Skeletal muscle satellite cell (primary cell): ENCODE measurements around the gene THRAP3. TPM values are rescaled to one million over a fixed set of nuclear protein-coding genes. Genes with fewer than 3 reads are reported as not detected.

Source experiments
- H3K27me3 ChIP-seq: 2 replicates; pipeline ENCODE4 v1.7.0; 2013; ENCODE audit warnings: low read length; ENCODE audit not compliant: control insufficient read depth, insufficient read depth
- H3K36me3 ChIP-seq: 2 replicates; pipeline ENCODE4 v1.7.0; 2013; ENCODE audit warnings: mild to moderate bottlenecking, control low read depth, low read length; ENCODE audit not compliant: insufficient read depth
- H3K4me1 ChIP-seq: 2 replicates; pipeline ENCODE4 v1.7.0; 2013; ENCODE audit warnings: low read length; ENCODE audit not compliant: control insufficient read depth, insufficient read depth
- H3K4me2 ChIP-seq: 2 replicates; pipeline ENCODE4 v1.7.0; 2013; ENCODE audit warnings: mild to moderate bottlenecking, low read length
- H3K4me3 ChIP-seq: 2 replicates; pipeline ENCODE4 v1.7.0; 2013; ENCODE audit warnings: low read length
- H3K9ac ChIP-seq: 2 replicates; pipeline ENCODE4 v1.7.0; 2013; ENCODE audit warnings: mild to moderate bottlenecking, low read depth, low read length, moderate library complexity
- H3K9me3 ChIP-seq: replicated peaks from 2 replicates; pipeline ENCODE4 v1.7.0; 2013; ENCODE audit warnings: mild to moderate bottlenecking, control low read depth, low read length
- small RNA-seq: library from RNA; depleted of rRNA; stranded (forward); fragments of <200 nt; gene quantifications from one replicate; pipeline ENCODE3, GENCODE V24; 2012

THRAP3 gene

DNA sequence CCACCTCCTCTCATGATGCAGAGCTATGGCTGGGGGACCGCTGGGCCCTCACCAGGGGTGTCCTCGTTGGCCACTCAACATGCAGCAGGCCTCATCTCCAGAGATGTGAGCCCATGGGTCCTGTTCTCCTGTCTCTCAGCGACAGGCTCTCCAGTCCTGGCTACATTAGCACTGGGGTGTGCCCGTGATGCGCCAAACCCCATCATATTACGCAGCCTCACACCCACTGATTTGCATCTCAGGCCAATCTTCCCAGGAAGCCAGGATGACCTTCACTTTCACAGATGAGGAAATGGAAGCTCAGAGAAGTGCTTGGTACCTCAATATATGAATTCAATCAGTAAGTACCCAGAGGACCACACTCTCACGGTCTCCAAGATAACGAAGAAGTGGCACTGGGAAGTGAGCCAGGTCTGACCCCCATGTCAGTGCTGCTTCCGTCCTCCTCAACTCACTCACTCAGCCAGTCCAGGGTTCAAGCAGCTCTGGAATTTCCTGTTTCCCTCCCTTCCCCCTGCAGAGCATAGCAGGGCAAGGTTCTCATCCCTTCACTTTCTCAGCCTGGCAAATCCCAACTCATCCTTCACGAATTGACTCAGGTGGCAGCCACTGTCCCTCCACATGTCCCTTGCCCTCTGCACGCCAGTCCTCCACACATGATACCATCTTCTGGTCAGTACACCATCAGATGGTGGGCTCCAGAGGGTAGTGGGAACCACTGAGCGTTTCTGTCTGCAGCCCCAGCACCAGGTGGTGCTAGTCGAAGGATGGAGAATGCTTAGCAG, 128.1 kb downstream of the THRAP3 start:
- Histone ChIP-seq H3K9me3 (no peaks in the 10 kb centered on the region), H3K4me2 (peak overlapping the region; percentile 84), H3K36me3 (peaks cover 54% of the 10 kb centered on the region), H3K27me3 (no peaks in the 10 kb centered on the region), H3K4me1 (peaks cover 51% of the 10 kb centered on the region), H3K4me3 (peak overlapping the region; percentile 44), H3K9ac (peak overlapping the region; percentile 86)

DNA sequence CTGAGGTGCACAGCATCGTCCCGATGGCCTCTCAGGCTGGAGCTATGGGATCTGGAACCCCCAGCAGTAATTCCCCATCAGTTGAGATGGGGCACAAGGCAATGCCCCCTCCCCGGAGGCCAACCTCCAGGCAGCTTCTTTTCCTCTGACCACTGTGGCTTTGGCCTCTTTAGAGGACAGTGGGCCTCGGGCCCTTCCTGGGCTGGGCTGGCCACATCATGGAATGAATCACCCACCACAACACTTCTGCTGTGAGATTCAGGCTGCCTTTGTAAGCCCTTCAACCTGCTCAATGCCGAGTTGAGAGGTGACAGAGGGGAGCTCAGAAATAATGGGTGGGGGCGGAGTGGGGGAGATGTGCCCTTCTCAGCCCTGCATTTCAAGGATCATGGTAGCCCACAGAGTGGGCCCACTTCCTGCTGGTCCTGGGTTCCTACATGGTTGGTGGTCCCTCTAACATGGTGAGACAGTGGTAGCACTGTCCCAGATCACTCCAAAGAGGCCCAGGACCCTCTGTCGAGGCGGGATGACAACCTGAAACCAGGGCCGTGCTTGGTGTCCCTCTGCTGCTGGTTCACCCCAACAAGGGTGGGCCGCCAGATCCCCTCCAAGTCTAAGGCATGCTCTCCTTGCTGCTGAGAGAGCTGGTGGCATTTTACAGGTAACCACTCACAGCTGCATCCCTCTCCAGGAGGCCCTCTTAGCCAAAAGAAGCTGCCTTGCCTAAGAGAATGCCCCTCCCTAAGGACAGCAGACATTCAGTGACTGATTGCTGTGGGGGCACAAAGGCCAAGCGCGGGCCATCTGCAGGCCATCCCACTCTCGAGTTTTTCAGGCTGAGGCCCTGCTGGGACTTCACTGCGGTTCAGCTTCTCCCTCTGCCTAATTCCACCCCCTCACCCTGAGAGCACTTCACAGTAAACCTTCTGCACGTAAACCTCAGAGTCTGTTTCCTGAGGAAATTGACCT, 129.0 kb downstream of the THRAP3 start:
- Histone ChIP-seq H3K4me3 (peak overlapping the region; percentile 44), H3K27me3 (no peaks in the 10 kb centered on the region), H3K9me3 (no peaks in the 10 kb centered on the region), H3K9ac (peak overlapping the region; percentile 86), H3K4me2 (peak overlapping the region; percentile 84), H3K4me1 (peaks cover 51% of the 10 kb centered on the region), H3K36me3 (peaks cover 55% of the 10 kb centered on the region)

DNA sequence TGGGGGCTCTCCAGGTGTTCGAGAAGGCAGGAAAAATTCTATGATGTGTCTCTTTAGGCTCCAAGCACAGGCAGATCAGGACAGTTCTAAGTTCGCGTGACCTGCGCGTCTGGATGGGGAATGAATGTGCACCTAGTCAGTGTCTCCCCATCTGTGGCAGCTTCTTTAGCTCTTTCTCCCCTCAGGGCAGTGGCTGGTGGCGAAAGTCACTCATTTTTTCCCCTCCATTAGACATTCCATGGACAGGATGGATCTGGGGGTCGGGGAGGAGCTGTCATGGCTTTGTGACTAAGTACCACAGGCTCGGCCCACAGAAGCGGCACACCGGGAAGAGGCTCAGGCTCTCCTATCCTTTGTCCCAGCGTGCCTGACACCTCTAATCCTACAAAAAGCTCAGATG, 130.2 kb downstream of the THRAP3 start:
- H3K9ac ChIP-seq: no peak overlapping the region
- H3K36me3 ChIP-seq: peaks cover 54% of the 10 kb centered on the region
- no peak overlapping the region for H3K4me3 ChIP-seq
- H3K27me3 ChIP-seq: no peaks in the 10 kb centered on the region
- no peaks in the 10 kb centered on the region for H3K9me3 ChIP-seq
- peaks cover 44% of the 10 kb centered on the region for H3K4me1 ChIP-seq
- no peak overlapping the region for H3K4me2 ChIP-seq

Small RNAs within 50 kb of the gene (small RNA-seq; reads per million reads assigned to genes)
- gene RN7SL131P (not detected), gene UBE2V2P4 (not detected)
